NCI-H1092 (cell line): ENCODE results near the gene EPAS1.
"Not testable (repeated sequence)": the region's sequence is repeated elsewhere in the genome, so short reads cannot be mapped to it uniquely, and the experiment has no call there.

Source experiments
- DNase-seq: peaks from one replicate; lab custom pipeline; 2025; lab: John Stamatoyannopoulos, UW

The EPAS1 gene

GRCh38 chr2:46383784-46384456, 86.7 kb downstream of the EPAS1 start:
- DNase-seq, result no peak

GRCh38 chr2:46384457-46384815, 87.2 kb downstream of the EPAS1 start:
- no peak for DNase-seq

GRCh38 chr2:46385786-46386577, 88.8 kb downstream of the EPAS1 start:
- DNase-seq, result no peak

- DNase-seq, result no peak
Observed at GRCh38 chr2:46386763-46387162, 89.6 kb downstream of the EPAS1 start.

- DNase-seq, result no peak
Observed at GRCh38 chr2:46387292-46387691, 90.1 kb downstream of the EPAS1 start.

GRCh38 chr2:46387886-46388515, 90.8 kb downstream of the EPAS1 start:
- no peak for DNase-seq

- DNase-seq, result no peak
Observed at GRCh38 chr2:46388881-46389280, 91.7 kb downstream of the EPAS1 start.

GRCh38 chr2:46389417-46389916, 92.3 kb downstream of the EPAS1 start:
- DNase-seq, result no peak

GRCh38 chr2:46390036-46390435, 92.8 kb downstream of the EPAS1 start:
- no peak for DNase-seq

- no peak for DNase-seq
Observed at GRCh38 chr2:46390901-46391395, 93.7 kb downstream of the EPAS1 start.

- DNase-seq, result no peak
Observed at GRCh38 chr2:46392561-46393346, 95.5 kb downstream of the EPAS1 start.

- DNase-seq, result no peak
Observed at GRCh38 chr2:46393347-46393820, 96.2 kb downstream of the EPAS1 start.

- DNase-seq, result no peak
Observed at GRCh38 chr2:46393865-46394264, 96.7 kb downstream of the EPAS1 start.

- no peak for DNase-seq
Observed at GRCh38 chr2:46394649-46395510, 97.7 kb downstream of the EPAS1 start.

GRCh38 chr2:46395730-46396129, 98.5 kb downstream of the EPAS1 start:
- DNase-seq, result not testable (repeated sequence)

- DNase-seq, result no peak
Observed at GRCh38 chr2:46400016-46400415, 102.8 kb downstream of the EPAS1 start.

- DNase-seq, result no peak
Observed at GRCh38 chr2:46402874-46403273, 105.7 kb downstream of the EPAS1 start.

- no peak for DNase-seq
Observed at GRCh38 chr2:46404181-46404759, 107.1 kb downstream of the EPAS1 start.

GRCh38 chr2:46407852-46408455, 110.7 kb downstream of the EPAS1 start:
- no peak for DNase-seq

GRCh38 chr2:46409756-46410155, 112.5 kb downstream of the EPAS1 start:
- no peak for DNase-seq
